A549 (cell line): ENCODE results near the gene DNAJC7.

Experiments
- CBX8 ChIP-seq: fragments of 200-600 bp; sonication (generic); IDR thresholded peaks from 2 replicates; pipeline ENCODE4 v1.6.1; 2016
- CTCF ChIP-seq: fragments of >200 bp; sonication (Bioruptor Twin); formaldehyde crosslinking; IDR thresholded peaks from 3 replicates; pipeline ENCODE4 v1.5.1; 2016
- ELK1 ChIP-seq: fragments of 150-350 bp; IDR thresholded peaks from 2 replicates; pipeline ENCODE4 v1.6.1; 2014; ENCODE audit warnings: low read depth, mild to moderate bottlenecking, low read length
- MAX ChIP-seq: IDR thresholded peaks from 2 replicates; pipeline ENCODE4 v1.6.1; 2012
- POLR2A ChIP-seq: IDR thresholded peaks from 2 replicates; pipeline ENCODE4 v1.6.1; 2012; ENCODE audit warnings: mild to moderate bottlenecking, low read length
- RCOR1 ChIP-seq: fragments of 150-350 bp; IDR thresholded peaks from 2 replicates; pipeline ENCODE4 v1.6.1; 2014; ENCODE audit warnings: antibody characterized with exemption, low read length, low read depth
- SMC3 ChIP-seq: fragments of >200 bp; sonication (Bioruptor Twin); formaldehyde crosslinking; IDR thresholded peaks from 3 replicates; pipeline ENCODE4 v1.6.1; 2018; ENCODE audit warnings: inconsistent platforms

GRCh38 chr17:41977991-41978390 is 39.2 kb downstream of the DNAJC7 start:
- TF ChIP-seq CTCF (no peak), SMC3 (no peak), CBX8 (no peak), POLR2A (no peak), RCOR1 (no peak), ELK1 (no peak), MAX (no peak)
